C4-2B (cell line): ENCODE results near the gene OR13C9.
"Not testable (repeated sequence)": the region's sequence is repeated elsewhere in the genome, so short reads cannot be mapped to it uniquely, and the experiment has no call there.

Experiments
- ZFX ChIP-seq: fragments of 450-650 bp; IDR thresholded peaks from 2 replicates; pipeline ENCODE4 v1.6.1; 2017
- TF ChIP-seq, protein P1 (sequence below): fragments of 450-650 bp; conservative IDR thresholded peaks from 2 replicates; pipeline ENCODE4 v1.5.1; 2017; ENCODE audit warnings: mild to moderate bottlenecking

DNA sequence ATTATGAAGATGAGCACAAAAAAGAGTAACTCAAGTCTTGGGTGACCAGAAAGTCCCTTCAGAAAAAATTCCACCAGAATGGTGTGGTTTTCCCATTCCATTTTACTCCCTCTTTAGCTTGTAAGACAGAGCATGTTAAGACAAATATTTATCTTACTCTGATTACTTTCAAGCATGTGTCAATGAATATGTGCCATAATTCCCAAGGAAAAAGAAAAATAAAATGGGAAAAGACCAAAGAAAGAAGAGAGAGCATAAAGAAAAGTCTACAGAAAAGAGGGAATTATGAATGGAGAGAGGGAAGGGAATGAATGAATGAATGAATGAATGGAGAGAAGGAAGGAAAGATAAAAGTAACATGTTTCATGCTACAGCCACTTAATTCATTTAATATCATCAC is 18.7 kb downstream of the OR13C9 start, which contains the start of gene OR13C5:
- TF ChIP-seq, protein P1, sequence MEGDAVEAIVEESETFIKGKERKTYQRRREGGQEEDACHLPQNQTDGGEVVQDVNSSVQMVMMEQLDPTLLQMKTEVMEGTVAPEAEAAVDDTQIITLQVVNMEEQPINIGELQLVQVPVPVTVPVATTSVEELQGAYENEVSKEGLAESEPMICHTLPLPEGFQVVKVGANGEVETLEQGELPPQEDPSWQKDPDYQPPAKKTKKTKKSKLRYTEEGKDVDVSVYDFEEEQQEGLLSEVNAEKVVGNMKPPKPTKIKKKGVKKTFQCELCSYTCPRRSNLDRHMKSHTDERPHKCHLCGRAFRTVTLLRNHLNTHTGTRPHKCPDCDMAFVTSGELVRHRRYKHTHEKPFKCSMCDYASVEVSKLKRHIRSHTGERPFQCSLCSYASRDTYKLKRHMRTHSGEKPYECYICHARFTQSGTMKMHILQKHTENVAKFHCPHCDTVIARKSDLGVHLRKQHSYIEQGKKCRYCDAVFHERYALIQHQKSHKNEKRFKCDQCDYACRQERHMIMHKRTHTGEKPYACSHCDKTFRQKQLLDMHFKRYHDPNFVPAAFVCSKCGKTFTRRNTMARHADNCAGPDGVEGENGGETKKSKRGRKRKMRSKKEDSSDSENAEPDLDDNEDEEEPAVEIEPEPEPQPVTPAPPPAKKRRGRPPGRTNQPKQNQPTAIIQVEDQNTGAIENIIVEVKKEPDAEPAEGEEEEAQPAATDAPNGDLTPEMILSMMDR: not testable (repeated sequence)
- TF ChIP-seq ZFX: not testable (repeated sequence)
